Mesenchymal stem cell (in vitro differentiated cells and primary cell): ENCODE measurements around the gene ATP9B.
A peak's percentile ranks its signal among the peaks of the same experiment; 100 is the strongest.

Experiments
- DNase-seq: peaks from one replicate; pipeline ENCODE4 v3.0.0-alpha.2; 2013
- H2AFZ ChIP-seq: one replicate; pipeline ENCODE4 v1.6.1; 2013; ENCODE audit warnings: low read depth, mild to moderate bottlenecking, control low read depth, inconsistent platforms, low read length, moderate library complexity
- H2AK5ac ChIP-seq: 2 replicates; pipeline ENCODE4 v1.6.1; 2013; ENCODE audit warnings: low read length, moderate library complexity, mild to moderate bottlenecking, inconsistent platforms; ENCODE audit not compliant: severe bottlenecking
- H2BK120ac ChIP-seq: one replicate; pipeline ENCODE4 v1.6.1; 2013; ENCODE audit warnings: low read depth, mild to moderate bottlenecking, inconsistent platforms, low read length, moderate library complexity
- H2BK12ac ChIP-seq, 2 experiments: one replicate each; pipeline ENCODE4 v1.6.1; 2013; ENCODE audit warnings: inconsistent platforms in 2 of 2, low read length in 2 of 2, mild to moderate bottlenecking in 2 of 2, moderate library complexity in 2 of 2, control low read depth in 1 of 2
- H2BK15ac ChIP-seq: one replicate; pipeline ENCODE4 v1.6.1; 2013; ENCODE audit warnings: mild to moderate bottlenecking, low read depth, inconsistent platforms; ENCODE audit not compliant: poor library complexity, severe bottlenecking
- H2BK5ac ChIP-seq: 2 replicates; pipeline ENCODE4 v1.6.1; 2013; ENCODE audit warnings: low read depth, mild to moderate bottlenecking, low read length, control low read depth, inconsistent platforms; ENCODE audit not compliant: poor library complexity, severe bottlenecking
- H3K14ac ChIP-seq, 2 experiments: one replicate each; pipeline ENCODE4 v1.6.1; 2013; ENCODE audit warnings: inconsistent platforms in 2 of 2, low read length in 2 of 2, control low read depth in 1 of 2, mild to moderate bottlenecking in 1 of 2, moderate library complexity in 1 of 2
- H3K18ac ChIP-seq, 2 experiments: one replicate each; pipeline ENCODE4 v1.6.1; 2013; ENCODE audit warnings: inconsistent platforms in 2 of 2, low read length in 2 of 2, control low read depth in 1 of 2, low read depth in 1 of 2, mild to moderate bottlenecking in 1 of 2
- H3K23ac ChIP-seq, 2 experiments: one replicate each; pipeline ENCODE4 v1.6.1; 2013; ENCODE audit warnings: inconsistent platforms in 2 of 2, low read length in 2 of 2, mild to moderate bottlenecking in 2 of 2, moderate library complexity in 2 of 2, control low read depth in 1 of 2
- H3K27ac ChIP-seq: 2 replicates; pipeline ENCODE4 v1.5.1; 2013; ENCODE audit warnings: mild to moderate bottlenecking, moderate library complexity, low read length, control low read depth, inconsistent platforms; ENCODE audit not compliant: poor library complexity, severe bottlenecking
- H3K27me3 ChIP-seq, 2 experiments: 2 replicates each; pipeline versions ENCODE4 v1.6.1 to v1.7.0; 2013; ENCODE audit warnings: low read length in 2 of 2, mild to moderate bottlenecking in 2 of 2, moderate library complexity in 2 of 2, control low read depth in 1 of 2, inconsistent platforms in 1 of 2; ENCODE audit not compliant: control insufficient read depth in 1 of 2, insufficient read depth in 1 of 2
- H3K36me3 ChIP-seq, 2 experiments: 2 replicates each; pipeline versions ENCODE4 v1.6.1 to v1.7.0; 2013; ENCODE audit warnings: low read length in 2 of 2, control low read depth in 1 of 2, inconsistent platforms in 1 of 2, low read depth in 1 of 2, mild to moderate bottlenecking in 1 of 2; ENCODE audit not compliant: insufficient read depth in 2 of 2, control insufficient read depth in 1 of 2
- H3K4ac ChIP-seq, 2 experiments: one replicate each; pipeline ENCODE4 v1.6.1; 2013; ENCODE audit warnings: inconsistent platforms in 2 of 2, low read length in 2 of 2, mild to moderate bottlenecking in 2 of 2, moderate library complexity in 2 of 2, control low read depth in 1 of 2, low read depth in 1 of 2
- H3K4me1 ChIP-seq: 2 replicates; pipeline ENCODE4 v1.6.1; 2013; ENCODE audit warnings: low read depth, low read length, control low read depth; ENCODE audit not compliant: control insufficient read depth, insufficient read depth
- H3K4me2 ChIP-seq: 2 replicates; pipeline ENCODE4 v1.6.1; 2013; ENCODE audit warnings: low read length, mild to moderate bottlenecking, inconsistent platforms; ENCODE audit not compliant: poor library complexity, severe bottlenecking
- H3K4me3 ChIP-seq, 2 experiments: 2 replicates each; pipeline versions ENCODE4 v1.5.1 to v1.7.0; 2013; ENCODE audit warnings: low read length in 2 of 2, mild to moderate bottlenecking in 2 of 2, control low read depth in 1 of 2, low read depth in 1 of 2; ENCODE audit not compliant: insufficient read depth in 1 of 2
- H3K79me1 ChIP-seq: replicated peaks from 2 replicates; pipeline ENCODE4 v1.6.1; 2013; ENCODE audit warnings: mild to moderate bottlenecking, control low read depth, low read length, inconsistent platforms; ENCODE audit not compliant: poor library complexity, severe bottlenecking
- H3K9ac ChIP-seq: 2 replicates; pipeline ENCODE4 v1.7.0; 2013; ENCODE audit warnings: mild to moderate bottlenecking, low read length, moderate library complexity
- H3K9me3 ChIP-seq: 2 replicates; pipeline ENCODE4 v1.7.0; 2013; ENCODE audit warnings: mild to moderate bottlenecking, low read length; ENCODE audit not compliant: control insufficient read depth
- H4K8ac ChIP-seq: one replicate; pipeline ENCODE4 v1.6.1; 2013; ENCODE audit warnings: inconsistent platforms, mild to moderate bottlenecking, low read length, moderate library complexity
- H4K91ac ChIP-seq: one replicate; pipeline ENCODE4 v1.6.1; 2013; ENCODE audit warnings: mild to moderate bottlenecking, low read length, inconsistent platforms
- WGBS: methylation state at CpG from one replicate; pipeline ENCODE4 v1.1.7; 2013; ENCODE audit warnings: mixed read lengths; 5-methylcytosine and 5-hydroxymethylcytosine counted together

The ATP9B gene

DNA sequence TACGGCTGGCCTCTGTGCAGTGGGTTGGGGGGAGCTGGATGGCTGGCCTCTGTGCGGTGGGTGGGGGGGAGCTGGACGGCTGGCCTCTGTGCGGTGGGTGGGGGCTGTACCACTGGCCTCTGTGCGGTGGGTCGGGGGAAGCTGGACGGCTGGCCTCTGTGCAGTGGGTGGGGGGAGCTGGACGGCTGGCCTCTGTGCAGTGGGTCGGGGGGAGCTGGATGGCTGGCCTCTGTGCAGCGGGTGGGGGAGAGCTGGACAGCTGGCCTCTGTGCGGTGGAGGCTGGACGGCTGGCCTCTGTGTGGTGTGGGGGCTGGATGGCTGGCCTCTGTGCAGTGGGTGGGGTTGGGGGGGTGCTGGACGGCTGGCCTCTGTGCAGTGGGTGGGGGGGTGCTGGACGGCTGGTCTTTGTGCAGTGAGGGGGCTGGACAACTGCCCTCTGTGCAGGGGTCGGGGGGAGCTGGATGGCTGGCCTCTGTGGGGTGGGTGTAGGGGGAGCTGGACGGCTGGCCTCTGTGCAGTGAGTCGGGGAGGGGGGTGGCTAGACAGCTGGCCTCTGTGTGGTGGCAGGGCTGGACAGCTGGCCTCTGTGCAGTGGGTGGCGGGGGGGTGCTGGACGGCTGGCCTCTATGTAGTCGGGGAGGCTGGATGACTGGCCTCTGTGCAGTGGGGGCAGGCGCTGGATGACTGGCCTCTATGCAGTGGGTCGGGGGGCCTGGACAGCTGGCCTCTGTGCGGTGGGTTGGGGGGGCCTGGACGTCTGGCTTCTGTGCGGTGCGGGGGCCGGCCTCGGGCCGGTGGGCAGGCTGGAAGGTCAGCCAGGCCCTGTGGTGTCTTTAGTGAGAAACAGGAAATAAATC, 358.4 kb downstream of the ATP9B start:
- H3K14ac ChIP-seq, result no peak overlapping the region

More for the DNA sequence above, 358.4 kb downstream of the ATP9B start:
- no peak overlapping the region for H2AK5ac ChIP-seq
- no peak overlapping the region for H2BK120ac ChIP-seq
- no peak overlapping the region for H3K4ac ChIP-seq
- peak overlapping the region in 1 of 2 experiments; percentile 64 for H3K18ac ChIP-seq
- no peak for DNase-seq
- H3K36me3 ChIP-seq, result peaks cover 0 to 8% of the 10 kb centered on the region in 2 experiments
- no peak overlapping the region for H3K23ac ChIP-seq
- H3K27me3 ChIP-seq, result peaks cover 13 to 17% of the 10 kb centered on the region in 2 experiments
- H3K4me2 ChIP-seq, result no peak overlapping the region
- 55% methylated on average over 29 of the region's 29 CpGs for WGBS
- H2BK12ac ChIP-seq, result no peak overlapping the region
- no peak overlapping the region for H3K9ac ChIP-seq
- H2BK5ac ChIP-seq, result no peak overlapping the region
- no peaks in the 10 kb centered on the region for H3K9me3 ChIP-seq
- no peak overlapping the region for H3K27ac ChIP-seq
- H2BK15ac ChIP-seq, result no peak overlapping the region
- peaks cover 2% of the 10 kb centered on the region for H3K79me1 ChIP-seq
- H3K4me1 ChIP-seq, result peaks cover 15% of the 10 kb centered on the region
- H3K4me3 ChIP-seq, result no peak overlapping the region
- no peak overlapping the region for H2AFZ ChIP-seq
- H4K91ac ChIP-seq, result no peak overlapping the region
- peak overlapping the region; percentile 1 for H4K8ac ChIP-seq
